H9 (cell line): ENCODE results near the gene EHMT2. TPM values are rescaled to one million over a fixed set of nuclear protein-coding genes. Genes with fewer than 3 reads are reported as not detected.
"Not testable (repeated sequence)": the region's sequence is repeated elsewhere in the genome, so short reads cannot be mapped to it uniquely, and the experiment has no call there.

Source experiments
- DNase-seq: peaks from one replicate; pipeline ENCODE4 v3.0.0-alpha.2; 2017
- H2AFZ ChIP-seq: one replicate; pipeline ENCODE4 v1.6.1; 2013; ENCODE audit warnings: mild to moderate bottlenecking, low read length, control low read depth, moderate library complexity
- H2AK5ac ChIP-seq: 2 replicates; pipeline ENCODE4 v1.6.1; 2013; ENCODE audit warnings: low read length, control low read depth, mixed read lengths; ENCODE audit not compliant: insufficient read length
- H2BK120ac ChIP-seq: one replicate; pipeline ENCODE4 v1.6.1; 2013; ENCODE audit warnings: low read depth, mild to moderate bottlenecking, low read length, control low read depth, inconsistent platforms; ENCODE audit not compliant: poor library complexity, severe bottlenecking
- H2BK12ac ChIP-seq: 2 replicates; pipeline ENCODE4 v1.6.1; 2013; ENCODE audit warnings: low read length, control low read depth, mixed read lengths, low read depth; ENCODE audit not compliant: insufficient read length
- H2BK15ac ChIP-seq: 2 replicates; pipeline ENCODE4 v1.6.1; 2013; ENCODE audit warnings: low read depth, low read length, control low read depth
- H2BK20ac ChIP-seq: one replicate; pipeline ENCODE4 v1.6.1; 2013; ENCODE audit warnings: low read depth, mild to moderate bottlenecking, low read length, control low read depth, inconsistent platforms; ENCODE audit not compliant: poor library complexity, severe bottlenecking
- H2BK5ac ChIP-seq: 2 replicates; pipeline ENCODE4 v1.6.1; 2013; ENCODE audit warnings: low read length, control low read depth, mixed read lengths; ENCODE audit not compliant: insufficient read length
- H3K14ac ChIP-seq: 2 replicates; pipeline ENCODE4 v1.6.1; 2013; ENCODE audit warnings: low read length, control low read depth; ENCODE audit not compliant: insufficient read depth
- H3K18ac ChIP-seq: 2 replicates; pipeline ENCODE4 v1.6.1; 2013; ENCODE audit warnings: low read depth, mild to moderate bottlenecking, mixed read lengths, low read length, control low read depth; ENCODE audit not compliant: insufficient read length
- H3K23ac ChIP-seq: 2 replicates; pipeline ENCODE4 v1.6.1; 2013; ENCODE audit warnings: low read length, control low read depth, mixed read lengths, low read depth; ENCODE audit not compliant: insufficient read length
- H3K23me2 ChIP-seq: 2 replicates; pipeline ENCODE4 v1.6.1; 2013; ENCODE audit warnings: low read depth, mild to moderate bottlenecking, mixed read lengths, low read length, control low read depth; ENCODE audit not compliant: insufficient read length, poor library complexity, severe bottlenecking
- H3K27ac ChIP-seq: 2 replicates; pipeline ENCODE4 v1.5.1; 2013; ENCODE audit warnings: low read length, control low read depth, mixed read lengths, low read depth; ENCODE audit not compliant: insufficient read length
- H3K27me3 ChIP-seq: 2 replicates; pipeline ENCODE4 v1.6.1; 2013; ENCODE audit warnings: low read length, control low read depth, inconsistent platforms; ENCODE audit not compliant: insufficient read depth
- H3K4ac ChIP-seq: 2 replicates; pipeline ENCODE4 v1.6.1; 2013; ENCODE audit warnings: low read depth, mild to moderate bottlenecking, control low read depth, inconsistent platforms, low read length, moderate library complexity
- H3K4me1 ChIP-seq: 2 replicates; pipeline ENCODE4 v1.6.1; 2013; ENCODE audit warnings: low read length, control low read depth, inconsistent platforms; ENCODE audit not compliant: insufficient read depth
- H3K4me2 ChIP-seq: 2 replicates; pipeline ENCODE4 v1.6.1; 2013; ENCODE audit warnings: low read length, control low read depth, mixed read lengths; ENCODE audit not compliant: insufficient read length, insufficient read depth
- H3K56ac ChIP-seq: 2 replicates; pipeline ENCODE4 v1.6.1; 2013; ENCODE audit warnings: low read depth, mild to moderate bottlenecking, mixed read lengths, low read length, control low read depth; ENCODE audit not compliant: insufficient read length
- H3K79me1 ChIP-seq: 2 replicates; pipeline ENCODE4 v1.6.1; 2013; ENCODE audit warnings: low read depth, mild to moderate bottlenecking, moderate library complexity, low read length, control low read depth, inconsistent platforms; ENCODE audit not compliant: insufficient read depth, poor library complexity, severe bottlenecking
- H3K79me2 ChIP-seq: 2 replicates; pipeline ENCODE4 v1.6.1; 2013; ENCODE audit warnings: low read length, control low read depth, inconsistent platforms; ENCODE audit not compliant: insufficient read depth
- H3K9ac ChIP-seq: 2 replicates; pipeline ENCODE4 v1.6.1; 2013; ENCODE audit warnings: low read length, control low read depth, mixed read lengths; ENCODE audit not compliant: insufficient read length; ENCODE audit errors: extremely low read depth
- H3K9me3 ChIP-seq: one replicate; pipeline ENCODE4 v1.6.1; 2013; ENCODE audit warnings: low read depth, low read length, inconsistent platforms; ENCODE audit not compliant: control insufficient read depth
- H3T11ph ChIP-seq: one replicate; pipeline ENCODE4 v1.6.1; 2013; ENCODE audit warnings: mild to moderate bottlenecking, low read length, control low read depth, inconsistent platforms
- H4K20me1 ChIP-seq: one replicate; pipeline ENCODE4 v1.6.1; 2013; ENCODE audit not compliant: control insufficient read depth, insufficient read length, insufficient read depth
- H4K5ac ChIP-seq: 2 replicates; pipeline ENCODE4 v1.6.1; 2013; ENCODE audit warnings: low read depth, mild to moderate bottlenecking, mixed read lengths, low read length, control low read depth; ENCODE audit not compliant: insufficient read length
- H4K8ac ChIP-seq: replicated peaks from 2 replicates; pipeline ENCODE4 v1.6.1; 2013; ENCODE audit warnings: low read length, control low read depth, mixed read lengths, low read depth; ENCODE audit not compliant: insufficient read length
- H4K91ac ChIP-seq: 2 replicates; pipeline ENCODE4 v1.6.1; 2013; ENCODE audit warnings: low read depth, mild to moderate bottlenecking, moderate library complexity, mixed read lengths, low read length, control low read depth; ENCODE audit not compliant: insufficient read length
- H3K27ac Mint-ChIP-seq, 3 experiments: 2 replicates in 2 of 3; 3 replicates in 1 of 3; pipeline ENCODE4 v1.8.0; 2020 to 2021; ENCODE audit warnings: mixed read lengths in 3 of 3, mild to moderate bottlenecking in 1 of 3, moderate library complexity in 1 of 3
- H3K27me3 Mint-ChIP-seq: 2 replicates; pipeline ENCODE4 v1.8.0; 2021; ENCODE audit warnings: low read depth, mild to moderate bottlenecking, moderate library complexity, mixed read lengths
- H3K36me3 Mint-ChIP-seq, 3 experiments: 2 replicates in 2 of 3; 3 replicates in 1 of 3; pipeline ENCODE4 v1.8.0; 2020 to 2021; ENCODE audit warnings: low read depth in 3 of 3, mixed read lengths in 3 of 3; ENCODE audit not compliant: insufficient read depth in 1 of 3
- H3K4me1 Mint-ChIP-seq, 2 experiments: 2 replicates each; pipeline ENCODE4 v1.8.0; 2020; ENCODE audit warnings: mixed read lengths in 2 of 2
- H3K4me3 Mint-ChIP-seq, 2 experiments: 2 replicates in 1 of 2; 3 replicates in 1 of 2; pipeline ENCODE4 v1.8.0; 2020 to 2021; ENCODE audit warnings: mild to moderate bottlenecking in 2 of 2, mixed read lengths in 2 of 2, moderate library complexity in 1 of 2
- H3K9me3 Mint-ChIP-seq, 2 experiments: 2 replicates in 1 of 2; 3 replicates in 1 of 2; pipeline ENCODE4 v1.8.0; 2020; ENCODE audit warnings: mild to moderate bottlenecking in 2 of 2, mixed read lengths in 2 of 2, moderate library complexity in 1 of 2
- CTCF ChIP-seq: fragments of 200-600 bp; sonication (generic); conservative IDR thresholded peaks from 3 replicates; pipeline ENCODE4 v1.8.0; 2021; ENCODE audit warnings: antibody characterized with exemption, mild to moderate bottlenecking
- WGBS: extraction: QIAGEN DNeasy Blood & Tissue Kit; methylation state at CpG from one replicate; pipeline ENCODE4 v1.1.7; 2013; ENCODE audit warnings: missing lambda C conversion rate, low lambda C conversion rate, mixed read lengths; ENCODE audit not compliant: insufficient read length; ENCODE audit errors: extremely low coverage; 5-methylcytosine and 5-hydroxymethylcytosine counted together
- total RNA-seq: library from RNA; stranded (reverse); gene quantifications from 2 replicates; pipeline ENCODE4 v1.2.1, GENCODE V29; 2021

Gene EHMT2
- total RNA-seq, 1 experiment from 2014 or later: 124 TPM

- Histone ChIP-seq H3T11ph (no peak overlapping the region), H2AFZ (no peak overlapping the region), H2BK20ac (no peak overlapping the region), H3K27me3 (no peaks in the 10 kb centered on the region), H3K27ac (no peak overlapping the region), H4K8ac (no peak overlapping the region), H2BK5ac (no peak overlapping the region), H3K9ac (no peak overlapping the region), H4K20me1 (peaks cover 2% of the 10 kb centered on the region), H3K79me1 (peaks cover 3% of the 10 kb centered on the region), H3K14ac (no peak overlapping the region), H4K91ac (no peak overlapping the region), H3K56ac (no peak overlapping the region), H3K9me3 (no peaks in the 10 kb centered on the region), H2BK120ac (no peak overlapping the region), H4K5ac (no peak overlapping the region), H3K4me1 (no peaks in the 10 kb centered on the region), H2AK5ac (no peak overlapping the region), H2BK15ac (no peak overlapping the region), H3K79me2 (peaks cover 20% of the 10 kb centered on the region; the same call in 1 of the 2 replicates), H3K23ac (no peak overlapping the region), H2BK12ac (no peak overlapping the region), H3K4me2 (peak overlapping the region; percentile 1), H3K18ac (no peak overlapping the region), H3K23me2 (peaks cover 27% of the 10 kb centered on the region), H3K4ac (no peak overlapping the region)
- no peak for TF ChIP-seq CTCF
- no peak for DNase-seq
- Mint-ChIP-seq H3K9me3 (peaks cover 0 to 6% of the 10 kb centered on the region in 2 experiments; a peak in 2 of 5 replicates), H3K27ac (peak overlapping the region in 1 of 3 experiments; percentile 72; a peak in 1 of 7 replicates), H3K27me3 (no peaks in the 10 kb centered on the region), H3K36me3 (peaks cover 61 to 67% (median 61%) of the 10 kb centered on the region in 3 experiments), H3K4me1 (peaks cover 13 to 22% of the 10 kb centered on the region in 2 experiments), H3K4me3 (peak overlapping the region; percentile 10 to 98; a peak in 3 of 5 replicates)
- no CpG with 5 or more reads among the region's 3 CpGs for WGBS
Observed at GRCh38 chr6:31838968-31839367, 58.5 kb downstream of the EHMT2 start.

- not testable (repeated sequence) for H4K8ac ChIP-seq, H2AFZ ChIP-seq, H2AK5ac ChIP-seq, H3K4me1 ChIP-seq, H3K23ac ChIP-seq, H3K14ac ChIP-seq, H3K27me3 Mint-ChIP-seq, H2BK15ac ChIP-seq, H3T11ph ChIP-seq, H3K9me3 ChIP-seq, H3K27me3 ChIP-seq, H4K20me1 ChIP-seq, H2BK120ac ChIP-seq, H4K91ac ChIP-seq, H2BK5ac ChIP-seq, H3K9me3 Mint-ChIP-seq, H3K18ac ChIP-seq, H2BK20ac ChIP-seq, DNase-seq, H3K4ac ChIP-seq, H2BK12ac ChIP-seq, H4K5ac ChIP-seq, H3K27ac ChIP-seq, H3K56ac ChIP-seq, H3K79me1 ChIP-seq
- Mint-ChIP-seq H3K4me1 (peaks cover 13 to 22% of the 10 kb centered on the region in 2 experiments), H3K27ac (peak overlapping the region in 1 of 3 experiments; percentile 99; a peak in 2 of 7 replicates), H3K36me3 (peaks cover 61 to 67% (median 61%) of the 10 kb centered on the region in 3 experiments), H3K4me3 (peak overlapping the region; percentile 98 to 100)
- H3K79me2 ChIP-seq: peaks cover 20% of the 10 kb centered on the region; the same call in 1 of the 2 replicates
- peaks cover 27% of the 10 kb centered on the region for H3K23me2 ChIP-seq
- no CpG with 5 or more reads among the region's 9 CpGs for WGBS
- peak overlapping the region; percentile 90 for H3K4me2 ChIP-seq
- peak overlapping the region; percentile 73 for H3K9ac ChIP-seq
Observed at GRCh38 chr6:31838114-31838553, 59.4 kb downstream of the EHMT2 start.
